Measurements from ENCODE around the gene MACROD2.
"Not testable (repeated sequence)": the region's sequence is repeated elsewhere in the genome, so short reads cannot be mapped to it uniquely, and the experiment has no call there.

The MACROD2 gene

GRCh38 chr20:15141861-15142260 lies 1146.5 kb downstream of the MACROD2 start:
- no peak for DNase-seq

- no peak for DNase-seq
These were observed 1148.2 kb downstream of the MACROD2 start for GRCh38 chr20:15143478-15143877.

DNA sequence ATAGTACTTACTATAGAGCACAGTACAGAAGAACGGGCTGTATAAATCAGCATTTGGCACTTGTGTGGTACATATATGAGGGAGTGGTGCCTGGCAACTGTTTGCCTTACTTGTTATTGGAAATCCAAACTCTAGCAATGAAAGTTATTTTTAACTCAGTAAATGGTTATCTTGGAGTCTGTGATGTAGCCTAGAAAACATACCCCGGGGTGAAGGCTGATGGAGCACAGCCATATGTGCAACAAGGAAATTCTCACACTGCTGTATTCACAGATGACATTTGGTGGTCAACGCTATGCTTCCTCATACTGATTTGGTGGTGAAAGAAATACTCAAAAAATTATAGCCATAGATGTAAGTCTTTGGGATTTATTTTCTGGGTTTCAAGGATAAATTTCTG lies 1149.6 kb downstream of the MACROD2 start:
- no peak for DNase-seq

GRCh38 chr20:15146948-15147347 lies 1151.6 kb downstream of the MACROD2 start:
- no peak for DNase-seq

DNA sequence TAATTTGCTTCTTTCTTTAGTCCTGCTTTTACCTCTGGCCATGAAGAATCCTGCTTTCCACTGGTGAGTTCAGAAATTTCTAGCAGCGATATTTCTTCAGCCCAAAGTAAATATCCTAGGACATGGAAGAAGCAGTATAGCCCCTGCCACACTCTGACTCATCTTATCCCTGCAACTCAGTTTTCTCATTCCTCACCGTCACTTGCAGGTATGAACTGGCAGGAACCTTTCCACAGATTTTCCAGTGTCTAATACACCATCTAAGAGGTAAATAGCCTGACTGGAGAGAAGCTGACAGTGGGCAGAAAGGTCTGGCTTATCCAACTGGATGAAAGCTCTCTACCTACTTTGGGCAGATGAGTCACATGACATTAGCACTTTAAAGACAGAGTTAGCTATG lies 1158.8 kb downstream of the MACROD2 start:
- DNase-seq, result no peak

DNA sequence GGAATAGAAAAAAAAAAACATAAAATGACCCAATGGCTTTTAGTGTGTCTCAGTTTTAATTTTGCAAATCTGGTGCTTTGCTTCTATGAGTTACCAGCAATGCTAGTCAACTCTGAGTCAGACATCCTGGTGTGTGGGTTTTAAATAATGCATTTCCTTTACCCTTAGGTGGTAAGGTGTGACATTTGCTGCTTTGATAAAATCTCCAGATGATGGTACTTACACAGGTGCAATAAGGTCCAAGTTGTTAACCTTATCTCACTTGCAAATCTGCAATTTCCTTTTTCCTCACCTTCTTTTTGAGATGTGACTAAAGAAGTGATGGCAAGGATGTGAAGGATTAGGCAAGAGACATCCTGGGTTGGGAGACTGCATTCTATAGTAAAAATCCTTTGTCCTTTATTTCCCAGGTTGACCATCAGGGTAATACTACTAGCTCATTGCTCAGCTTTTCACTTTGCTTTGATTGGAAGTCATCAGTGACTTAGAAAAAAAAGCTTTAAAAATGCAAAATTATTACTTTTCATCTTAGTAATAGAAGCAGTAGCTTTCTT lies 1160.6 kb downstream of the MACROD2 start:
- DNase-seq, result no peak

GRCh38 chr20:15158533-15158932 lies 1163.2 kb downstream of the MACROD2 start:
- DNase-seq, result no peak

DNA sequence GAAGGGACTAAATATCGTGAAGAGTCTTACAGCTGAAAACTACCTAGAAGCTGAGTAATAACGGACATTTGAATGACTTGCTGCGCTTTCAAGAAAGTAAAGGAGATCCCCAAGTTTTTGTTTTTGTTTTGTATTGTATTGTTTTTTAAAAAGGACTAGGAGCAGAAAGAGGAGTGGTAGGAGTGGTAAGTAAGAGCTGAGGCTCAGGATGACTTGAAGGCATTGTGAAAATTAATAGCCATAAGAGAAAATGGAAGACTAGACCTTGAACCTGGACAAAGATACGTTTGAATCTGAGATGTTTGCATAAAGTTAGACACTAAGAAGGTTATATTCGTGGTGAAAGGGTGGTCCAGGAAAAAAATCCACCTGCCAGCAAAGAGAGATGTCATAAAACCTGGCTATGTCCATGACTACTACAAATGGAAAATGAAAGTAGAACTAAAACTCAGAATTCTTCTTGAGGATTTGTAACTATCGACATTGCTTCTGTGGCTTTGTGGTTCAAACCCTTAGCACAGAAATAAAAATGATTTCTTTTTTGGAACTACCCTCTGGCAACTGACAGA lies 1166.8 kb downstream of the MACROD2 start:
- no peak for DNase-seq

DNA sequence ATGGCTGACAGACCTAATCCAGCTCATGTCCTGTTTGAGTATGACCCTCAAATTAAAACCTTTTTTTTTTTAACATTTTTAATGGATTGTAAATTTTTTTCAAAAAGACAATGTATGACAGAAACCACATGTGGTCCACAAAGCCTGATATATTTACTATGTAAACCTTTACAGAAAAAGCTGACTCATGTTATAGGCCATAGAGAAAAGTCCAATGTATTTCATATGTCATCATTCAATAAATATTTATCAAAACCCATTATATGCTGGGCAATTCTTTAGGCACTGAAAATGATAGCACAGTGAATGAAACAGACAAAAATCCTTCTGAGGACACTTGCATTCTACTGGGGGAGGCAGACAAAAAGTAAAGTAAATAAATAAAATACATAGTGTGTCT lies 1168.3 kb downstream of the MACROD2 start:
- DNase-seq, result no peak

GRCh38 chr20:15164726-15165125 lies 1169.4 kb downstream of the MACROD2 start:
- no peak for DNase-seq

DNA sequence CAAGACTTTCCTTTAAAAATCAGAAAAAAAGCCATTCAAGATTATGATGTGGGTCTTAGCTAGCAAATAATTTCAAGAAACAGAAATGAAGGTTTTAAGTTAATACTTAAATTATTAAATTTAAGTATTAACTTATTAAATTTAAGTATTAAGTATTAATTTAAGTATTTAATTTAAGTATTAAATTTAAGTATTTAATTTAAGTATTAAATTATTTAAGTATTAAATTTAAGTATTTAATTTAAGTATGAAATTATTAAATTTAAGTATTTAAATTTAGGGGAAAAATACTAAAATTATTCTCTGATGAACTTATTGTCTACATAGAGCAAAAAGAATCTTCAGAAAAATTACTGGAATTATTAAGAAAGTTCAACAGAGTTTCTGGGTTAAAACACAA lies 1171.4 kb downstream of the MACROD2 start:
- DNase-seq, result no peak

DNA sequence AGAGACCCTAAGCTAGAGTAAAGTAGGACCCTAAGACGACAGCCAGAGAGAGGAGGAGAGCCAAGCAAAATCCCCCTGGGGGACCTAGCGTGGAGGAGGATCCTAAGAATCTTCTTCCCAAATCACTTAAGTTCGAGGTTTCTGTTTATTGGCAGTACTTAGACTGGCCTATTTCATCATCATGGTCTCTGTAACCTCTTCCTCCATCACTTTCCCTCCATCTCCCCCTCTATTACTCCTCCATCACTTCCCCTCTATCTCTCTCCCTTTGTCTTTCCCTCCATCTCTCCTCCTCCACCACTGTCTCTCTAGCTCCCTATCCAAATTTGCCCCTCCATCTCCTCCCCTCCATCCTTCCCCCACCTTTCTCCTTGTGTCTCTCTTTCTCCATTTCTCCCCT lies 1175.7 kb downstream of the MACROD2 start:
- no peak for DNase-seq

DNA sequence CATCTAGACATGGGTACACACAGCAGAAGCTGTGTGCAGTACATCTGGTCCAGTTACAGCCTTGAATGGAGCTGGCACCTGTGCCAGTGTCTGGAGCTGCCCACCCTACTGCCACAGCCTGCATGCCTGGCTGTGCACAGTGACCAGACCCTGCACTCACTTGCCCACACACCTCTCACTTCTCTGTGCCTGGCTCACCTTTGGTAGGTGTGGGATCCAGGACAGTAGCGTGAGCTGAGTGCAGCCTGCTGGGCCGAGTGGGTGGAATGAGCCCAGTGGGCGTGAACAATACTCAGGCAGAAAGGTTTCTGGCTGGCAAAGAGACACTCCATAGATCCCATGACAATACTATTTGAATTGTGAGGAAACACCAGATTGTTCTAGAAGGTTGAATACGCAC lies 1181.6 kb downstream of the MACROD2 start:
- no peak for DNase-seq

- DNase-seq, result no peak
These were observed 1183.3 kb downstream of the MACROD2 start for GRCh38 chr20:15178581-15178980.

GRCh38 chr20:15179381-15179780 lies 1184.1 kb downstream of the MACROD2 start:
- no peak for DNase-seq

- DNase-seq, result no peak
These were observed 1184.5 kb downstream of the MACROD2 start for GRCh38 chr20:15179781-15180180.

DNA sequence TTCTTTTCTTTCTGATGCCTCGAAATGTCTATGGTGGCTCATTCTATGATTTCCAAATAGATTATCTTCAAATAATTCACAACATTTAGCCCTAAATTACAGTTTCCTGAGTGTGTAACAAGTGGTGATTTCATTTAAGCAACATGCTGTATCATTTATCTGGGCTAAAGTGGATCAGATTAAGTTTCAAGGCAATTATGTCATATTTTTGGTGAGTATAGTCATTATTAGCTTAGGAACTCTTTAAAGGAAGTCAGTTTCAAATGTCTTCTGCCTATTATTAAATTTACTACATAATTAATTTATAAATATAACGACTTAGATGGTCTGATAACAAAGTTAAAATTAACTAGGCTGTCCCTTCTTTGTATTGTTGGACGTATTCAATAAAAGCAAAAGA lies 1190.0 kb downstream of the MACROD2 start:
- no peak for DNase-seq

- no peak for DNase-seq
These were observed 1190.6 kb downstream of the MACROD2 start for GRCh38 chr20:15185913-15186312.

DNA sequence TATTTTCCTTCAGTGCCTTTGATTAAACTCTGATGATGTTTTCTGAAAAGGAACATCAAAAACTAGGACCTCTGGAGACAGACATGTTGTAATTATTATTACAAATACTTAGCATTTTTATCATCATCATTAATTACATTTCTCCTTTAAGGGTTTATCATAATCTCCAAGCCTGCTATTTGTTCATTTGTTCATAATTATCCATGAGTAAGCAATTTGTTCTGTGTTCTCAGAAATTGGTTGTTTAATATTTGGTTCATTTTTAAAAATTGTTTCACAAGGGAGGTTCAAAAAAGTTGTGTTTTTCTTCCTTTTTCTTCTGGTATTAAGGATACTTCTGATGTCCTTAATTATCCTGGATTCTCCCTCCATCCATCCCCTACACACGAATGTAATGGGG lies 1192.3 kb downstream of the MACROD2 start:
- DNase-seq, result no peak

DNA sequence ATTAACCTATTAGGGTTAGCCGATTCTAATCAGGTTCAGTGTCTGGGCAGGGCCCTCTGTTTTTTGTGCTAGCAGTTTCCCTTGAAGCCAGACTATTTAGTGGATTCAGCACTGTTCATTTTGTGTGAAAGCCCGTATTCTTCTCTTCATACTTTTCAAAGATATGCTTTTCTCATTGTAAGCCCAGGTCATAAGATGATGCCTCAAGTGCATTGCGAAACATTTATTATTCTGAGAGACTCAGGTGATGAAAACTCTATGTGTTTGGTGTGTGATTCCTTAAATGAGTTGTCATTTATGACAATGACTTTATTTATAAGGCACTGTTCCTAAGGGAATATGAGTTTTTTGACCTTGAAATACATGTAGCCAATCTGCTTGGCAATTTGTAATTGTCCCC lies 1193.1 kb downstream of the MACROD2 start:
- DNase-seq, result no peak

GRCh38 chr20:15191082-15191723 lies 1195.9 kb downstream of the MACROD2 start:
- no peak for DNase-seq

- no peak for DNase-seq
These were observed 1200.1 kb downstream of the MACROD2 start for GRCh38 chr20:15195378-15195777.

DNA sequence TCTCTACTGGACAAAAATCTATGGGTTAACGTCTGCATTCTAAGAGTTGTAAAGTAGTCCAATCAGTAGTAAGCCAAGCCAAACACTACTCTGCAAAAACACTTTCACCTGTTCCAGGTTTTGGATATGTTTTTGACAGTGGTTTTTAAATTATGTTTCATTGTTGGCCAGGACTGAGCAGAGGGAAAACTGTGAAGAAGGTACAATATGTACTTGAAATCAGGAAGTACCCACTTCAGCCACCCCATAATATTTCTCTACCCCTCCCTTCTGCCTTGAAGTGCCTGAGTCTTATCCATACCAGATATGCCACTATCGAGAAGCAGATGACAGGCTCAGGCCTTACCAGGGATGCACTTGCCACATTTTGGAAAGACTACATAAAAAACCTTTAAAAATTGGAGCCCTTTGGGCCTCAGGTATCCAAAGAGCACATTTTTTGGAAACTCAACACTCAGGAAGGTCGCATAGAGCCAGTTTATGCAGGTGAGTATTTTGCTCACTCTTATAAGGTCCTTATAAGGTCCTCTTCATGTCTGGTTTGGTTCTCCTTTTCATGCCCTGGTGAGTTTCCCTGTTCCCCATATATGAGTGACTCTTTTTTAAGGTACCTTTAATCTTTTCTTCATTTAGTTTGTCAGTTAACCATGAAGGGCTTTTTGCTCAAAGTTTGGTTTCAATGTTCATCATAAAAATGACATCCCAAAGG lies 1201.4 kb downstream of the MACROD2 start:
- DNase-seq, result no peak

GRCh38 chr20:15198017-15198416 lies 1202.7 kb downstream of the MACROD2 start:
- DNase-seq, result not testable (repeated sequence)
